NCI-H2081 treated with DMSO at 0.1 percent for 48 hours (cell line): ENCODE measurements around the gene QRSL1.
"Not testable (repeated sequence)": the region's sequence is repeated elsewhere in the genome, so short reads cannot be mapped to it uniquely, and the experiment has no call there.

ENCODE experiments used
- DNase-seq: peaks from one replicate; lab custom pipeline; 2025; lab: John Stamatoyannopoulos, UW

The QRSL1 gene

GRCh38 chr6:106629103-106629858, at the start of gene QRSL1, which contains the start of gene RTN4IP1:
Gene QRSL1, plus strand, starts transcription at chr6:106629578. Its CDS starts 104 bp downstream, at chr6:106629682.
Gene RTN4IP1, minus strand, starts transcription at chr6:106629498. Its CDS starts 477 bp downstream, at chr6:106629021.
- DNase-seq = no peak

GRCh38 chr6:106581468-106581867, 47.9 kb upstream of the QRSL1 start:
- DNase-seq = no peak

- DNase-seq = no peak
Measured at GRCh38 chr6:106586815-106587415, 42.5 kb upstream of the QRSL1 start.

- DNase-seq = not testable (repeated sequence)
Measured at GRCh38 chr6:106588937-106589336, 40.4 kb upstream of the QRSL1 start.

GRCh38 chr6:106591111-106591825, 38.1 kb upstream of the QRSL1 start:
- DNase-seq = no peak

GRCh38 chr6:106599440-106599839, 29.9 kb upstream of the QRSL1 start:
- DNase-seq = no peak

GRCh38 chr6:106600329-106600728, 29.0 kb upstream of the QRSL1 start:
- no peak for DNase-seq

GRCh38 chr6:106608080-106608668, 21.2 kb upstream of the QRSL1 start:
- no peak for DNase-seq

- no peak for DNase-seq
Measured at GRCh38 chr6:106609699-106610098, 19.7 kb upstream of the QRSL1 start.

GRCh38 chr6:106611030-106611429, 18.3 kb upstream of the QRSL1 start:
- DNase-seq = no peak

- DNase-seq = no peak
Measured at GRCh38 chr6:106612671-106613416, 16.5 kb upstream of the QRSL1 start.

- no peak for DNase-seq
Measured at GRCh38 chr6:106613590-106613989, 15.8 kb upstream of the QRSL1 start.

GRCh38 chr6:106614166-106614565, 15.2 kb upstream of the QRSL1 start:
- no peak for DNase-seq

- DNase-seq = no peak
Measured at GRCh38 chr6:106614592-106615257, 14.7 kb upstream of the QRSL1 start.

- no peak for DNase-seq
Measured at GRCh38 chr6:106617302-106617701, 12.1 kb upstream of the QRSL1 start.

GRCh38 chr6:106617857-106618256, 11.5 kb upstream of the QRSL1 start:
- DNase-seq = no peak

GRCh38 chr6:106618324-106618723, 11.1 kb upstream of the QRSL1 start:
- DNase-seq = no peak

- no peak for DNase-seq
Measured at GRCh38 chr6:106619223-106619622, 10.2 kb upstream of the QRSL1 start.

GRCh38 chr6:106620931-106621672, 8.3 kb upstream of the QRSL1 start:
- no peak for DNase-seq

GRCh38 chr6:106622412-106622811, 7.0 kb upstream of the QRSL1 start:
- DNase-seq = no peak

- no peak for DNase-seq
Measured at GRCh38 chr6:106623039-106623438, 6.3 kb upstream of the QRSL1 start.
